Lung (tissue), 12 donors: ENCODE data around the gene TECR. TPM values are rescaled to one million over a fixed set of nuclear protein-coding genes. Genes with fewer than 3 reads are reported as not detected.
A peak's percentile ranks its signal among the peaks of the same experiment; 100 is the strongest.

Experiments
- ATAC-seq: fragments of 200-7000 bp; cut with Tn5 transposase; one replicate; pipeline ENCODE4 v1.9.1; 2020; ENCODE audit warnings: moderate number of reproducible peaks; ENCODE audit not compliant: insufficient read depth, low FRiP score
- DNase-seq, 3 donors: peaks; one replicate each; pipeline ENCODE4 v3.0.0-alpha.2; 2013 to 2017
- H3K27ac ChIP-seq, 2 donors: one replicate each; pipeline ENCODE4 v1.5.1; 2013; ENCODE audit warnings: mild to moderate bottlenecking in 2 of 2, moderate library complexity in 2 of 2, control low read depth in 1 of 2, inconsistent platforms in 1 of 2, low read depth in 1 of 2, low read length in 1 of 2
- H3K27me3 ChIP-seq, 3 donors: one replicate each; pipeline ENCODE4 v1.5.1; 2013; ENCODE audit warnings: low read length in 2 of 3; ENCODE audit not compliant: control insufficient read depth in 3 of 3, insufficient read depth in 3 of 3
- H3K36me3 ChIP-seq, 4 donors: one replicate each; pipeline ENCODE4 v1.5.1; 2013; ENCODE audit warnings: low read length in 4 of 4, mild to moderate bottlenecking in 1 of 4, moderate library complexity in 1 of 4; ENCODE audit not compliant: control insufficient read depth in 4 of 4, insufficient read depth in 4 of 4
- H3K4me1 ChIP-seq, 5 donors: one replicate each; pipeline ENCODE4 v1.5.1; 2013; ENCODE audit warnings: low read length in 5 of 5, mild to moderate bottlenecking in 2 of 5, moderate library complexity in 1 of 5; ENCODE audit not compliant: control insufficient read depth in 5 of 5, insufficient read depth in 5 of 5
- H3K4me3 ChIP-seq: one replicate; pipeline ENCODE4 v1.5.1; 2013; ENCODE audit warnings: mild to moderate bottlenecking, control low read depth, moderate library complexity
- H3K9ac ChIP-seq, 2 donors: one replicate each; pipeline ENCODE4 v1.5.1; 2013; ENCODE audit warnings: low read length in 2 of 2, control low read depth in 1 of 2; ENCODE audit not compliant: insufficient read depth in 1 of 2
- H3K9me3 ChIP-seq, 4 donors: one replicate each; pipeline ENCODE4 v1.5.1; 2013; ENCODE audit warnings: low read length in 3 of 4, mild to moderate bottlenecking in 1 of 4, moderate library complexity in 1 of 4; ENCODE audit not compliant: control insufficient read depth in 4 of 4, insufficient read depth in 3 of 4
- CTCF ChIP-seq: IDR thresholded peaks from 2 replicates; pipeline ENCODE4 v1.5.1; 2012; ENCODE audit warnings: mild to moderate bottlenecking; ENCODE audit errors: control extremely low read depth, extremely low read depth
- WGBS, 2 donors: extraction: QIAGEN DNeasy Blood & Tissue Kit; methylation state at CpG; one replicate each; pipeline ENCODE4 v1.1.7; 2013; 5-methylcytosine and 5-hydroxymethylcytosine counted together
- polyA plus RNA-seq, 2 donors: library from polyadenylated mRNA; stranded (reverse); fragments of 200-250 nt; gene quantifications; one replicate each; pipeline ENCODE4 v1.2.1, GENCODE V29; 2013
- total RNA-seq, 2 donors: library from RNA; depleted of rRNA in 1 of 2; stranded (reverse); fragments of >200 nt in 1 of 2; gene quantifications; one replicate each; pipeline ENCODE4 v1.2.1, GENCODE V29; 2014 to 2021
- donor health status: control.
- donor health status: control.
- donor health status: Bipolar disorder and iron deficiency.
- donor health status: healthy.
- donor health status: DM: yes; HTN: yes; CAD: no.

Gene TECR
- total and polyA plus RNA-seq, 4 donors: 32.7 to 193 (median 121) TPM

- peak overlapping the region in 1 of 2 donors; percentile 73 for H3K27ac ChIP-seq
- no peak overlapping the region for H3K4me3 ChIP-seq
- H3K27me3 ChIP-seq: no peaks in the 10 kb centered on the region
- no peak for DNase-seq
- ATAC-seq: no peak
- H3K4me1 ChIP-seq: peaks cover 0 to 17% (median 13%) of the 10 kb centered on the region in 5 donors
- H3K9ac ChIP-seq: no peak overlapping the region
- H3K9me3 ChIP-seq: no peaks in the 10 kb centered on the region
- 60 to 61% methylated on average over 4 of the region's 4 CpGs for WGBS, 2 donors
- TF ChIP-seq CTCF: no peak
- peaks cover 17 to 24% (median 22%) of the 10 kb centered on the region in 4 donors for H3K36me3 ChIP-seq
These were observed 18.2 kb upstream of the TECR start for GRCh38 chr19:14511229-14511593.

DNA sequence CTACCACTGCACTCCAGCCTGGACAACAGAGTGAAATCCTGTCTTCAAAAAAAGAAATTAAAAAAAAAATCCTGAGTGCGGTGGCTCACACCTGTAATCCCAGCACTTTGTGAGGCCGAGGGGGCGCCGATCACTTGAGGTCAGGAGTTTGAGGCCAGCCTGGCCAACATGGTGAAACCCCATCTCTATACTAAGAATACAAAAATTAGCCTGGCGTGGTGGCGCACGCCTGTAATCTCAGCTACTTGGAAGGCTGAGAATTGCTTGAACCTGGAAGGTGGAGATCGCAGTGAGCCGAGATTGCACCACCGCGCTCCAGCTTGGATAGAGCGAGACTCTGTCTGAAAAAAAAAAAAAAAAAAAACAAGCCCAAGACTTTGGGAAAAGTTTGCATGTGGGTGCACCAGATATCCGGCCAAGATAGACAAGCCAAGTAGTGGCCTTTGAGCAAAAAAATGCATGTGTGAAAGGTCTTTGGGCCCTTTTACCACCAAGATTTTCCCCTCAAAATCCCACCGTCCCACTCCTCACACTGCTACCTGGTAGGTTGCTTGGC lies 16.9 kb upstream of the TECR start:
- no peaks in the 10 kb centered on the region for H3K27me3 ChIP-seq
- WGBS, 2 donors: 92 to 95% methylated on average over 14 of the region's 14 CpGs
- no peak overlapping the region for H3K27ac ChIP-seq
- H3K4me3 ChIP-seq: no peak overlapping the region
- H3K36me3 ChIP-seq: peaks cover 17 to 28% (median 23%) of the 10 kb centered on the region in 4 donors
- ATAC-seq (no peak), DNase-seq (no peak)
- no peak for TF ChIP-seq CTCF
- no peaks in the 10 kb centered on the region for H3K9me3 ChIP-seq
- no peak overlapping the region for H3K9ac ChIP-seq
- H3K4me1 ChIP-seq: peaks cover 0 to 27% (median 13%) of the 10 kb centered on the region in 5 donors

- H3K27ac ChIP-seq: peak overlapping the region in 1 of 2 donors; percentile 42
- no peaks in the 10 kb centered on the region for H3K9me3 ChIP-seq
- no peaks in the 10 kb centered on the region for H3K27me3 ChIP-seq
- ATAC-seq (no peak), DNase-seq (no peak)
- 76 to 86% methylated on average over 8 of the region's 8 CpGs for WGBS, 2 donors
- TF ChIP-seq CTCF: no peak
- peak overlapping the region in 1 of 2 donors; percentile 19 for H3K9ac ChIP-seq
- peaks cover 17 to 28% (median 23%) of the 10 kb centered on the region in 4 donors for H3K36me3 ChIP-seq
- H3K4me3 ChIP-seq: no peak overlapping the region
- peaks cover 0 to 27% (median 11%) of the 10 kb centered on the region in 5 donors for H3K4me1 ChIP-seq
These were observed 15.1 kb upstream of the TECR start for GRCh38 chr19:14514215-14514863.
